ENCODE results near the gene BIN2. TPM values are rescaled to one million over a fixed set of nuclear protein-coding genes. Genes with fewer than 3 reads are reported as not detected.

BIN2 gene
- total and polyA plus RNA-seq, 2 of the 13 experiments (the other 11 are each of a cell fraction or from before 2014, with no cell fraction given): not detected

DNA sequence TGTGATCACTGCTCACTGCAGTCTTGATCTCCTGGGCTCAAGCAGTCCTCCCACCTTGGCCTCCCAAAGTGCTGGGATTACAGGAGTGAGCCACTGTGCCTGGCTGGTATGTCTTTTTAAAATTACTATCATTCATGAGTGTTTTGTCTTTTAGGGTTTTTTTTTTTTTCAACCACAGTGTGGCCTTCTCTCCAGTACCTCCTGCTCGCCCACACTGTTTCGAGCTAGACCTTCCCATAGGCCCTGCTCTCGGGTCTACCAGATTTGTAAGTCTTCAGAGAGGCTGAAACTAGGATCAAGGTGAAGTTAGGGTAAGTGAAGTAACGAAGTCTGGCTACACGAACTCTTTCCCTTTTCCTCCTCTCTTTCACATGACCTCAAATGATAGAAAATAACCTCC, 1.5 kb downstream of the BIN2 start:
- Histone ChIP-seq H3K27me3 (ENCODE audit: control insufficient read depth in 1 of 2, insufficient read depth in 2 of 2, low read length in 2 of 2) (0 out of 5 replicates have a peak, but pooled peaks cover 0 to 5% of the 10 kb centered on the region in 2 experiments), H3K79me2 (ENCODE audit: insufficient read depth, low read length) (no peaks in the 10 kb centered on the region), H3K9ac (ENCODE audit: insufficient read depth, low read depth, low read length) (no peak overlapping the region), H3K4me3 (replicated peaks in 1 of 3; ENCODE audit: insufficient read depth in 1 of 3, low read depth in 2 of 3, low read length in 3 of 3) (no peak overlapping the region), H2AFZ (ENCODE audit: low read length) (no peak overlapping the region), H3K36me3 (replicated peaks in 1 of 2; ENCODE audit: control insufficient read depth in 1 of 2, insufficient read depth in 2 of 2, low read length in 2 of 2) (no peaks in the 10 kb centered on the region), H3K9me3 (ENCODE audit: low read length) (no peaks in the 10 kb centered on the region), H3K4me2 (ENCODE audit: low read depth, low read length) (no peak overlapping the region), H3K4me1 (ENCODE audit: insufficient read depth, low read length) (peaks cover 10% of the 10 kb centered on the region; the same call in 1 of the 2 replicates), H4K20me1 (ENCODE audit: insufficient read depth, low read length) (no peaks in the 10 kb centered on the region), H3K27ac (ENCODE audit: extremely low read length, insufficient read depth, low read length) (no peak overlapping the region)
- intact Hi-C loops (cut with micrococcal nuclease; ENCODE audit: unreplicated experiment) (no loop called here), in situ Hi-C loops (cut with HindIII; ENCODE audit: extremely low pct_ligation_motif_present, low pct_unique_long_range_greater_than_20kb) (no loop called here)
- POLR2A ChIA-PET: interaction anchor here (0.5 kb wide), 1 partner anchor 558 kb away, joined by 3 read pairs; the partner anchor contains the start of gene ATF1
- FAIRE-seq: no peak
- ATAC-seq: no peak
- TF ChIP-seq, protein P1, sequence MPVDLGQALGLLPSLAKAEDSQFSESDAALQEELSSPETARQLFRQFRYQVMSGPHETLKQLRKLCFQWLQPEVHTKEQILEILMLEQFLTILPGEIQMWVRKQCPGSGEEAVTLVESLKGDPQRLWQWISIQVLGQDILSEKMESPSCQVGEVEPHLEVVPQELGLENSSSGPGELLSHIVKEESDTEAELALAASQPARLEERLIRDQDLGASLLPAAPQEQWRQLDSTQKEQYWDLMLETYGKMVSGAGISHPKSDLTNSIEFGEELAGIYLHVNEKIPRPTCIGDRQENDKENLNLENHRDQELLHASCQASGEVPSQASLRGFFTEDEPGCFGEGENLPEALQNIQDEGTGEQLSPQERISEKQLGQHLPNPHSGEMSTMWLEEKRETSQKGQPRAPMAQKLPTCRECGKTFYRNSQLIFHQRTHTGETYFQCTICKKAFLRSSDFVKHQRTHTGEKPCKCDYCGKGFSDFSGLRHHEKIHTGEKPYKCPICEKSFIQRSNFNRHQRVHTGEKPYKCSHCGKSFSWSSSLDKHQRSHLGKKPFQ (CRISPR knock-in tag; IDR thresholded peaks at IDR 0.05; ENCODE audit: insufficient replicate concordance): no peak
- TF ChIP-seq HMG20A (CRISPR knock-in tag; IDR thresholded peaks at IDR 0.05; ENCODE audit: borderline replicate concordance) (no peak), JUND (CRISPR knock-in tag; IDR thresholded peaks at IDR 0.05) (no peak), IRX3 (CRISPR knock-in tag; IDR thresholded peaks at IDR 0.05; ENCODE audit: borderline replicate concordance, low read depth) (no peak), ZNF687 (CRISPR knock-in tag; IDR thresholded peaks at IDR 0.05) (no peak), ZNF230 (CRISPR knock-in tag; IDR thresholded peaks at IDR 0.05) (no peak), BCLAF1 (IDR thresholded peaks at IDR 0.05) (no peak)
- DNase-seq (ENCODE audit: low spot score): no peak
- CTCF ChIA-PET (ENCODE audit: low intra/inter-chr PET ratio, low total read pairs): no interaction called here
- 19% methylated on average over 5 of the region's 5 CpGs for WGBS (ENCODE audit: low lambda C conversion rate)
- no TSS peak for BruUV-seq (replicated peaks)

Measured in HepG2 (cell line).